A673 (cell line): ENCODE data around the gene TRAF3IP3.

Source experiments
- CTCF ChIP-seq: fragments of 300-800, 200-600 bp; sonication (generic); conservative IDR thresholded peaks from 2 replicates; pipeline ENCODE4 v1.5.1; 2017; ENCODE audit warnings: low read depth, mild to moderate bottlenecking, antibody characterized with exemption, low read length, moderate library complexity, mixed read lengths
- EZH2 ChIP-seq: fragments of 200-600 bp; sonication (generic); IDR thresholded peaks from 2 replicates; pipeline ENCODE4 v1.6.1; 2017; ENCODE audit warnings: borderline replicate concordance, low read depth, mild to moderate bottlenecking, mixed read lengths, antibody characterized with exemption, low read length; ENCODE audit not compliant: poor library complexity, severe bottlenecking

GRCh38 chr1:209802780-209803152 lies 46.9 kb downstream of the TRAF3IP3 start:
- TF ChIP-seq CTCF (no peak), EZH2 (no peak)
